Loucy (cell line): ENCODE measurements around the gene GPR146.

Experiments used
- H2AFZ ChIP-seq: fragments of 200-600 bp; sonication (generic); 2 replicates; pipeline ENCODE4 v1.6.0; 2016; ENCODE audit warnings: antibody characterized with exemption, mild to moderate bottlenecking, low read length, moderate library complexity
- H3F3A ChIP-seq: fragments of 200-600 bp; 2 replicates; pipeline ENCODE4 v1.6.0; 2016; ENCODE audit warnings: antibody characterized with exemption, low read depth, mild to moderate bottlenecking
- H3K27me3 ChIP-seq: fragments of 200-600 bp; sonication (generic); 2 replicates; pipeline ENCODE4 v1.6.1; 2014; ENCODE audit warnings: low read length, mild to moderate bottlenecking; ENCODE audit not compliant: insufficient read depth, poor library complexity, severe bottlenecking
- H3K36me3 ChIP-seq: fragments of 200-600 bp; sonication (generic); 2 replicates; pipeline ENCODE4 v1.6.1; 2016; ENCODE audit warnings: low read length; ENCODE audit not compliant: insufficient read depth
- H3K4me1 ChIP-seq: fragments of 200-600 bp; sonication (generic); 2 replicates; pipeline ENCODE4 v1.5.1; 2014; ENCODE audit warnings: low read length, mild to moderate bottlenecking; ENCODE audit not compliant: insufficient read depth, poor library complexity, severe bottlenecking
- H3K4me2 ChIP-seq: fragments of 200-600 bp; sonication (generic); 2 replicates; pipeline ENCODE4 v1.6.0; 2014; ENCODE audit warnings: antibody characterized with exemption, low read length, low read depth, mild to moderate bottlenecking; ENCODE audit not compliant: poor library complexity, severe bottlenecking
- H3K4me3 ChIP-seq: fragments of 200-600 bp; sonication (generic); 2 replicates; pipeline ENCODE4 v1.5.1; 2014; ENCODE audit warnings: low read length, mild to moderate bottlenecking, mixed read lengths; ENCODE audit not compliant: poor library complexity, severe bottlenecking
- H3K79me2 ChIP-seq: fragments of 200-600 bp; sonication (generic); 2 replicates; pipeline ENCODE4 v1.6.1; 2014; ENCODE audit warnings: low read length; ENCODE audit not compliant: insufficient read depth
- H3K9ac ChIP-seq: fragments of 200-600 bp; sonication (generic); 2 replicates; pipeline ENCODE4 v1.6.0; 2014; ENCODE audit warnings: mild to moderate bottlenecking, low read depth, low read length, moderate library complexity; ENCODE audit not compliant: poor library complexity, severe bottlenecking
- H3K9me2 ChIP-seq: fragments of 200-600 bp; sonication (generic); replicated peaks from 2 replicates; pipeline ENCODE4 v1.6.1; 2016; ENCODE audit warnings: low read depth, low read length, mixed read lengths
- H3K9me3 ChIP-seq: fragments of 200-600 bp; sonication (generic); 2 replicates; pipeline ENCODE4 v1.6.1; 2014; ENCODE audit warnings: mild to moderate bottlenecking, antibody characterized with exemption, low read length, low read depth; ENCODE audit not compliant: insufficient read depth
- H4K20me1 ChIP-seq: fragments of 200-600 bp; sonication (generic); 2 replicates; pipeline ENCODE4 v1.6.0; 2014; ENCODE audit warnings: antibody characterized with exemption, low read length, mild to moderate bottlenecking; ENCODE audit not compliant: insufficient read depth, poor library complexity, severe bottlenecking
- CTCF ChIP-seq: fragments of 200-600 bp; sonication (generic); conservative IDR thresholded peaks from 2 replicates; pipeline ENCODE4 v1.5.1; 2014; ENCODE audit warnings: mild to moderate bottlenecking, antibody characterized with exemption, low read length
- EZH2phosphoT487 ChIP-seq: fragments of 200-600 bp; IDR thresholded peaks from 2 replicates; pipeline ENCODE4 v1.6.1; 2018; ENCODE audit warnings: antibody characterized with exemption, mild to moderate bottlenecking, moderate library complexity, borderline replicate concordance

Gene GPR146

DNA sequence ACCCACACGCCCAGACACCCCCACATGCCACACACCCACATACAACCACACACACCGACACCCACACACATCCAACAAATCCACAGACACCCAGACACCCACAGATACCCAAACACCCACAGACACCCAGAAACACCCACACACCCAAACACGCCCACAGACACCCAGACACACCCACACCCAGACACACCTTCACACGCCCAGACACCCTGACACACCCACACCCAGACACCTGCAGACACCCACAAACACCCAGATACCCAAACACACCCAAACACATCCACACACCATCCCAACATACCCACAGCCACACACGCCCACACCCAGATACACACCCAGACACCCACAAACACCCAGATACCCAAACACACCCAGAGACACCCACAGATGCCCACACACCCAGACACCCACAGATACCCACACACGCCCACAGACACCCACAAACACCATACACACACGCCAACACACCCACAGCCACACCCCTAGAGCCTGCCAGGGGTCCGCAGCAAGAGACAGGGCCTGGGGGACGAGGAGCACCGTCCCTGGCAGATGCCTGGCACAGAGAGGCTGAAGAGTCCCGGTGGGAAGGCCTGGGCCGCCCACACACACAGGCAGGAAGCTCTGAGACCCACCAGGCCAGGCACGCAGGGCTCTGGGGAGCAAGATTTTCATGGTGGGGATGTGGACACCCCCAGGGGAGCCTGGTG is 32.9 kb upstream of the GPR146 start:
- Histone ChIP-seq H3K9me2 (no peaks in the 10 kb centered on the region), H3K4me1 (no peaks in the 10 kb centered on the region)

DNA sequence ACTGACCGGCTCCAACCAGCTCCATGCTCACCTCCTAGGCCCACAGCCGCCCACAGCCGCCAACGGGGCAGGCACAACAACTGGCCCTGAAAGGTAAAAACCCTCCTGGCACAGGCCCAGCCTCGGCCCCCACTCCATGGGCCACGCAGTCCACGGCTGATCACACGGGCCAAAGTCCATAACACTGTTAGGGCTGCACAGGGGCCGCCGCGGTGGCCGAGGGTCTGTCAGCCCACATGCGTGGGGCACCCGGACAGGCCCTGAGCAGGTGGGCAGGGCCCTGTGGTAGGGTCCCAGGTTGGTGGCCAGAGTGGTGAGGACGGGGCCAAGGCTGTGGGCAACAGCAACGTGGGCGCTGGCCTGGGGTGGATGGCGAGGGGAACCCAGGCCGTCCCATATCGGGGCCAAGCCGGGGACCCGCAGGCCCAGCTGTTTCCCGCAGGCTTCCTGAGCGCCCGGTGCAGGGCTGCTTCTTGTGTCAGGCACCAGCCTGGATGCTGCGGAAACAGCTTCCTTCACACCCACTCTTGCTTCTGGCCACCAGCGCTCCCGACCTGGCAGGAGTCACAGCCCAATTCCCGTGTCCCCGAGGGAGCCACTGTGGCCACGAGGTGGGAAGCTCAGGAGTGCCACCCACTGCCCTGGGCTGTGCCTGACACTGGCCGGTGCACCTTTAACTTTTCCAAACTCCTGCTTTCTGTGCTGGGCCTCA is 32.2 kb upstream of the GPR146 start:
- Histone ChIP-seq H3K79me2 (peaks cover 7% of the 10 kb centered on the region; the same call in 1 of the 2 replicates), H3K9ac (no peak overlapping the region), H3K27me3 (no peaks in the 10 kb centered on the region), H3K9me2 (no peaks in the 10 kb centered on the region), H3F3A (no peaks in the 10 kb centered on the region), H2AFZ (no peak overlapping the region), H4K20me1 (no peaks in the 10 kb centered on the region), H3K4me1 (no peaks in the 10 kb centered on the region), H3K4me2 (no peak overlapping the region), H3K36me3 (peaks cover 9% of the 10 kb centered on the region; the same call in 1 of the 2 replicates), H3K4me3 (no peak overlapping the region), H3K9me3 (no peaks in the 10 kb centered on the region)
- TF ChIP-seq CTCF (no peak), EZH2phosphoT487 (no peak)

More for the DNA sequence above, 32.9 kb upstream of the GPR146 start:
- no peaks in the 10 kb centered on the region for H4K20me1 ChIP-seq
- no peaks in the 10 kb centered on the region for H3F3A ChIP-seq
- H3K9me3 ChIP-seq, result no peaks in the 10 kb centered on the region
- no peak for TF ChIP-seq CTCF
- TF ChIP-seq EZH2phosphoT487, result no peak
- no peaks in the 10 kb centered on the region for H3K27me3 ChIP-seq
- H2AFZ ChIP-seq, result no peak overlapping the region
- H3K9ac ChIP-seq, result no peak overlapping the region
- H3K79me2 ChIP-seq, result peaks cover 7% of the 10 kb centered on the region; the same call in 1 of the 2 replicates
- H3K36me3 ChIP-seq, result peaks cover 9% of the 10 kb centered on the region; the same call in 1 of the 2 replicates
- no peak overlapping the region for H3K4me3 ChIP-seq
- H3K4me2 ChIP-seq, result no peak overlapping the region

GRCh38 chr7:1012716-1013095 is 31.6 kb upstream of the GPR146 start:
- Histone ChIP-seq H3K4me2 (no peak overlapping the region), H3K27me3 (no peaks in the 10 kb centered on the region), H3K9me3 (no peaks in the 10 kb centered on the region), H3K4me3 (no peak overlapping the region), H3K4me1 (no peaks in the 10 kb centered on the region), H3K79me2 (peaks cover 10% of the 10 kb centered on the region; the same call in 1 of the 2 replicates), H3K9ac (no peak overlapping the region), H2AFZ (no peak overlapping the region), H3F3A (no peaks in the 10 kb centered on the region), H4K20me1 (no peaks in the 10 kb centered on the region), H3K9me2 (no peaks in the 10 kb centered on the region), H3K36me3 (peaks cover 9% of the 10 kb centered on the region; the same call in 1 of the 2 replicates)
- TF ChIP-seq EZH2phosphoT487, result no peak
- no peak for TF ChIP-seq CTCF
